Measurements from ENCODE around the gene HLA-C. TPM values are rescaled to one million over a fixed set of nuclear protein-coding genes. Genes with fewer than 3 reads are reported as not detected.

HLA-C gene
- polyA plus RNA-seq (2013) = 418 TPM

- ChIA-PET CTCF (interaction anchor here (2.4 kb wide), 1 partner anchor 95 kb away, joined by 6 read pairs; no protein-coding TSS in a partner anchor), POLR2A (interaction anchor here (0.9 kb wide), 1 partner anchor 86 kb away, joined by 4 read pairs; the partner anchor contains the start of gene HLA-B)
- no peaks in the 10 kb centered on the region for H3K9me3 ChIP-seq (ENCODE audit: control extremely low read depth in 1 of 5, control insufficient read depth in 4 of 5, insufficient read depth in 2 of 5, low read depth in 1 of 5, low read length in 4 of 5)
- peaks cover 2 to 29% (median 18%) of the 10 kb centered on the region in 4 experiments for H3K36me3 ChIP-seq (ENCODE audit: control insufficient read depth in 4 of 4, insufficient read depth in 4 of 4, low read length in 3 of 4)
- no peaks in the 10 kb centered on the region for H3K27me3 ChIP-seq (replicated peaks in 2 of 5; ENCODE audit: control insufficient read depth in 4 of 5, insufficient read depth in 5 of 5, low read length in 4 of 5)
- peak within 1 kb of the TSS; percentile 72 to 89 (median 78) for H3K4me3 ChIP-seq (ENCODE audit: control insufficient read depth in 1 of 7, extremely low read depth in 1 of 7, insufficient read depth in 4 of 7, low read depth in 2 of 7, low read length in 6 of 7)
- H3K4me1 ChIP-seq (ENCODE audit: control extremely low read depth in 1 of 4, control insufficient read depth in 4 of 4, insufficient read depth in 4 of 4, low read length in 3 of 4) = peaks cover 0 to 30% (median 15%) of the 10 kb centered on the region in 4 experiments
- DNase-seq = peak; percentile 95 to 98 (median 97)
- H3K27ac ChIP-seq (ENCODE audit: insufficient read depth in 1 of 2, low read depth in 1 of 2, low read length in 2 of 2, poor library complexity in 1 of 2, severe bottlenecking in 2 of 2) = peak within 1 kb of the TSS; percentile 85 to 94
- under 1% methylated on average over 48 of the region's 62 CpGs for WGBS (ENCODE audit: insufficient coverage)
Measured at GRCh38 chr6:31271641-31272357, at the start of gene HLA-C. HLA-C (minus strand) TSS chr6:31272092; CDS start chr6:31272071, 21 bp downstream.

GRCh38 chr6:31321005-31321707, 49.3 kb upstream of the HLA-C start:
- H3K36me3 ChIP-seq (ENCODE audit: control insufficient read depth in 4 of 4, insufficient read depth in 4 of 4, low read length in 3 of 4) = no peaks in the 10 kb centered on the region
- no CpG with 5 or more reads among the region's 1 CpG for WGBS (ENCODE audit: insufficient coverage)
- no peaks in the 10 kb centered on the region for H3K27me3 ChIP-seq (replicated peaks in 2 of 5; ENCODE audit: control insufficient read depth in 4 of 5, insufficient read depth in 5 of 5, low read length in 4 of 5)
- DNase-seq = no peak
- H3K4me3 ChIP-seq (ENCODE audit: control insufficient read depth in 1 of 7, extremely low read depth in 1 of 7, insufficient read depth in 4 of 7, low read depth in 2 of 7, low read length in 6 of 7) = no peak overlapping the region
- no peak overlapping the region for H3K27ac ChIP-seq (ENCODE audit: insufficient read depth in 1 of 2, low read depth in 1 of 2, low read length in 2 of 2, poor library complexity in 1 of 2, severe bottlenecking in 2 of 2)
- H3K9me3 ChIP-seq (ENCODE audit: control extremely low read depth in 1 of 5, control insufficient read depth in 4 of 5, insufficient read depth in 2 of 5, low read depth in 1 of 5, low read length in 4 of 5) = peaks cover 0 to 2% (median 0%) of the 10 kb centered on the region in 5 experiments
- H3K4me1 ChIP-seq (ENCODE audit: control extremely low read depth in 1 of 4, control insufficient read depth in 4 of 4, insufficient read depth in 4 of 4, low read length in 3 of 4) = no peaks in the 10 kb centered on the region
- POLR2A ChIA-PET = no interaction called here
- CTCF ChIA-PET = no interaction called here

- H3K36me3 ChIP-seq (ENCODE audit: control insufficient read depth in 4 of 4, insufficient read depth in 4 of 4, low read length in 3 of 4) = no peaks in the 10 kb centered on the region
- no peak overlapping the region for H3K4me3 ChIP-seq (ENCODE audit: control insufficient read depth in 1 of 7, extremely low read depth in 1 of 7, insufficient read depth in 4 of 7, low read depth in 2 of 7, low read length in 6 of 7)
- no peak overlapping the region for H3K27ac ChIP-seq (ENCODE audit: insufficient read depth in 1 of 2, low read depth in 1 of 2, low read length in 2 of 2, poor library complexity in 1 of 2, severe bottlenecking in 2 of 2)
- no peak for DNase-seq
- no peaks in the 10 kb centered on the region for H3K9me3 ChIP-seq (ENCODE audit: control extremely low read depth in 1 of 5, control insufficient read depth in 4 of 5, insufficient read depth in 2 of 5, low read depth in 1 of 5, low read length in 4 of 5)
- no CpG with 5 or more reads among the region's 2 CpGs for WGBS (ENCODE audit: insufficient coverage)
- peaks cover 0 to 7% (median 2%) of the 10 kb centered on the region in 5 experiments for H3K27me3 ChIP-seq (replicated peaks in 2 of 5; ENCODE audit: control insufficient read depth in 4 of 5, insufficient read depth in 5 of 5, low read length in 4 of 5)
- no peaks in the 10 kb centered on the region for H3K4me1 ChIP-seq (ENCODE audit: control extremely low read depth in 1 of 4, control insufficient read depth in 4 of 4, insufficient read depth in 4 of 4, low read length in 3 of 4)
- CTCF ChIA-PET = no interaction called here
- POLR2A ChIA-PET = no interaction called here
Measured at GRCh38 chr6:31317036-31317435, 45.1 kb upstream of the HLA-C start.

GRCh38 chr6:31309641-31310040, 37.7 kb upstream of the HLA-C start:
- Histone ChIP-seq H3K27me3 (replicated peaks in 2 of 5; ENCODE audit: control insufficient read depth in 4 of 5, insufficient read depth in 5 of 5, low read length in 4 of 5) (peaks cover 11 to 36% (median 27%) of the 10 kb centered on the region in 5 experiments), H3K36me3 (ENCODE audit: control insufficient read depth in 4 of 4, insufficient read depth in 4 of 4, low read length in 3 of 4) (no peaks in the 10 kb centered on the region), H3K27ac (ENCODE audit: insufficient read depth in 1 of 2, low read depth in 1 of 2, low read length in 2 of 2, poor library complexity in 1 of 2, severe bottlenecking in 2 of 2) (no peak overlapping the region), H3K4me1 (ENCODE audit: control extremely low read depth in 1 of 4, control insufficient read depth in 4 of 4, insufficient read depth in 4 of 4, low read length in 3 of 4) (peaks cover 0 to 7% (median 2%) of the 10 kb centered on the region in 4 experiments), H3K4me3 (ENCODE audit: control insufficient read depth in 1 of 7, extremely low read depth in 1 of 7, insufficient read depth in 4 of 7, low read depth in 2 of 7, low read length in 6 of 7) (no peak overlapping the region), H3K9me3 (ENCODE audit: control extremely low read depth in 1 of 5, control insufficient read depth in 4 of 5, insufficient read depth in 2 of 5, low read depth in 1 of 5, low read length in 4 of 5) (peaks cover 0 to 4% (median 0%) of the 10 kb centered on the region in 5 experiments)
- ChIA-PET POLR2A (no interaction called here), CTCF (interaction anchor here (0.9 kb wide), 1 partner anchor 52 kb away, joined by 3 read pairs; no protein-coding TSS in a partner anchor)
- no peak for DNase-seq
- no CpG with 5 or more reads among the region's 2 CpGs for WGBS (ENCODE audit: insufficient coverage)

- Histone ChIP-seq H3K9me3 (ENCODE audit: control extremely low read depth in 1 of 5, control insufficient read depth in 4 of 5, insufficient read depth in 2 of 5, low read depth in 1 of 5, low read length in 4 of 5) (peaks cover 0 to 4% (median 0%) of the 10 kb centered on the region in 5 experiments), H3K4me3 (ENCODE audit: control insufficient read depth in 1 of 7, extremely low read depth in 1 of 7, insufficient read depth in 4 of 7, low read depth in 2 of 7, low read length in 6 of 7) (peak overlapping the region in 3 of 7 experiments; percentile 36 to 61 (median 49)), H3K4me1 (ENCODE audit: control extremely low read depth in 1 of 4, control insufficient read depth in 4 of 4, insufficient read depth in 4 of 4, low read length in 3 of 4) (peaks cover 0 to 7% (median 2%) of the 10 kb centered on the region in 4 experiments), H3K27me3 (replicated peaks in 2 of 5; ENCODE audit: control insufficient read depth in 4 of 5, insufficient read depth in 5 of 5, low read length in 4 of 5) (peaks cover 11 to 35% (median 27%) of the 10 kb centered on the region in 5 experiments), H3K36me3 (ENCODE audit: control insufficient read depth in 4 of 4, insufficient read depth in 4 of 4, low read length in 3 of 4) (no peaks in the 10 kb centered on the region), H3K27ac (ENCODE audit: insufficient read depth in 1 of 2, low read depth in 1 of 2, low read length in 2 of 2, poor library complexity in 1 of 2, severe bottlenecking in 2 of 2) (no peak overlapping the region)
- ChIA-PET CTCF (no interaction called here), POLR2A (interaction anchor here (0.6 to 1.0 kb wide), 2 partner anchors 13 to 1180 kb away, joined by 3 read pairs; no protein-coding TSS in a partner anchor)
- DNase-seq = no peak
- WGBS (ENCODE audit: insufficient coverage) = 49% methylated on average over 10 of the region's 11 CpGs
Measured at GRCh38 chr6:31308845-31309175, 36.9 kb upstream of the HLA-C start.

GRCh38 chr6:31308050-31308844, 36.4 kb upstream of the HLA-C start:
- peak overlapping the region in 4 of 7 experiments; percentile 19 to 61 (median 42) for H3K4me3 ChIP-seq (ENCODE audit: control insufficient read depth in 1 of 7, extremely low read depth in 1 of 7, insufficient read depth in 4 of 7, low read depth in 2 of 7, low read length in 6 of 7)
- ChIA-PET CTCF (no interaction called here), POLR2A (interaction anchor here (1.0 kb wide), 1 partner anchor 14 kb away, joined by 3 read pairs; no protein-coding TSS in a partner anchor)
- peaks cover 0 to 4% (median 0%) of the 10 kb centered on the region in 5 experiments for H3K9me3 ChIP-seq (ENCODE audit: control extremely low read depth in 1 of 5, control insufficient read depth in 4 of 5, insufficient read depth in 2 of 5, low read depth in 1 of 5, low read length in 4 of 5)
- WGBS (ENCODE audit: insufficient coverage) = under 1% methylated on average over 37 of the region's 57 CpGs
- no peaks in the 10 kb centered on the region for H3K36me3 ChIP-seq (ENCODE audit: control insufficient read depth in 4 of 4, insufficient read depth in 4 of 4, low read length in 3 of 4)
- H3K27me3 ChIP-seq (replicated peaks in 2 of 5; ENCODE audit: control insufficient read depth in 4 of 5, insufficient read depth in 5 of 5, low read length in 4 of 5) = peaks cover 11 to 35% (median 27%) of the 10 kb centered on the region in 5 experiments
- H3K4me1 ChIP-seq (ENCODE audit: control extremely low read depth in 1 of 4, control insufficient read depth in 4 of 4, insufficient read depth in 4 of 4, low read length in 3 of 4) = peaks cover 0 to 7% (median 2%) of the 10 kb centered on the region in 4 experiments
- DNase-seq = peak; percentile 43 to 71 (median 60)
- H3K27ac ChIP-seq (ENCODE audit: insufficient read depth in 1 of 2, low read depth in 1 of 2, low read length in 2 of 2, poor library complexity in 1 of 2, severe bottlenecking in 2 of 2) = no peak overlapping the region

Data from common myeloid progenitor, CD34-positive (primary cell).